Measurements from ENCODE around the gene CFD. TPM values are rescaled to one million over a fixed set of nuclear protein-coding genes. Genes with fewer than 3 reads are reported as not detected.

The CFD gene
- total RNA-seq, 4 donors from 2014 or later, result 52.2 to 883 (median 129) TPM

DNA sequence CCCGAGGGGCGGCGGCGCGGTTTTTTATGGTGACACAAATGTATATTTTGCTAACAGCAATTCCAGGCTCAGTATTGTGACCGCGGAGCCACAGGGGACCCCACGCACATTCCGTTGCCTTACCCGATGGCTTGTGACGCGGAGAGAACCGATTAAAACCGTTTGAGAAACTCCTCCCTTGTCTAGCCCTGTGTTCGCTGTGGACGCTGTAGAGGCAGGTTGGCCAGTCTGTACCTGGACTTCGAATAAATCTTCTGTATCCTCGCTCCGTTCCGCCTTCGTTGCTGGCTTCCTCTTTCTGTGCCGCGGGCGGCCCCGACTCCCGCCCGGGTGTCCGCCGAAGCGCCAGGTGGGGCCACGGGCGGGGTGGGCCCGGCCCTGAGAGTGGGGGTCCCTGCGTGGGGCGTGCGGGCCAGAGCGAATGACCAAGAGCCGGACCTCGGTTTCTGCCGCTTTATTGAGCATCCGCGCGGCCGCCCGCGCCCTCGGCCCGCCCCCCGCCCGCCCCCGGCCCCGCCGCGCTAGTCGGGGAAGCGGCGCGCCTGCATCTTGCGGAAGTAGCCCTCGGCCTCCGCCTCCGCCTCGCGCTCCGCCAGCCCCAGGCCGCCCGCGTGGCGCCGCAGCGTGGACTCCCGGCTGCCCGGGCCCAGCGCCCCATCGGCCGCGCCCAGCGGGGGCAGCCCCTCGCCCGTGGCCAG, 47.3 kb upstream of the CFD start:
- Histone ChIP-seq H3K36me3 (peaks cover 33 to 69% (median 51%) of the 10 kb centered on the region in 3 donors), H3K27ac (no peak overlapping the region), H3K4me3 (no peak overlapping the region), H3K4me1 (peaks cover 0 to 1% (median 0%) of the 10 kb centered on the region in 3 donors), H3K9me3 (no peaks in the 10 kb centered on the region), H3K27me3 (no peaks in the 10 kb centered on the region)
- no peak for TF ChIP-seq POLR2A (IDR thresholded peaks at IDR 0.05)
- TF ChIP-seq, protein P1, sequence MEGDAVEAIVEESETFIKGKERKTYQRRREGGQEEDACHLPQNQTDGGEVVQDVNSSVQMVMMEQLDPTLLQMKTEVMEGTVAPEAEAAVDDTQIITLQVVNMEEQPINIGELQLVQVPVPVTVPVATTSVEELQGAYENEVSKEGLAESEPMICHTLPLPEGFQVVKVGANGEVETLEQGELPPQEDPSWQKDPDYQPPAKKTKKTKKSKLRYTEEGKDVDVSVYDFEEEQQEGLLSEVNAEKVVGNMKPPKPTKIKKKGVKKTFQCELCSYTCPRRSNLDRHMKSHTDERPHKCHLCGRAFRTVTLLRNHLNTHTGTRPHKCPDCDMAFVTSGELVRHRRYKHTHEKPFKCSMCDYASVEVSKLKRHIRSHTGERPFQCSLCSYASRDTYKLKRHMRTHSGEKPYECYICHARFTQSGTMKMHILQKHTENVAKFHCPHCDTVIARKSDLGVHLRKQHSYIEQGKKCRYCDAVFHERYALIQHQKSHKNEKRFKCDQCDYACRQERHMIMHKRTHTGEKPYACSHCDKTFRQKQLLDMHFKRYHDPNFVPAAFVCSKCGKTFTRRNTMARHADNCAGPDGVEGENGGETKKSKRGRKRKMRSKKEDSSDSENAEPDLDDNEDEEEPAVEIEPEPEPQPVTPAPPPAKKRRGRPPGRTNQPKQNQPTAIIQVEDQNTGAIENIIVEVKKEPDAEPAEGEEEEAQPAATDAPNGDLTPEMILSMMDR (IDR thresholded peaks at IDR 0.05), result no peak
- no peak for DNase-seq
- intact Hi-C loops (cut with DNase I), result no loop called here
- WGBS, 2 donors, result 83 to 87% methylated on average over 15 to 17 of the region's 80 CpGs

DNA sequence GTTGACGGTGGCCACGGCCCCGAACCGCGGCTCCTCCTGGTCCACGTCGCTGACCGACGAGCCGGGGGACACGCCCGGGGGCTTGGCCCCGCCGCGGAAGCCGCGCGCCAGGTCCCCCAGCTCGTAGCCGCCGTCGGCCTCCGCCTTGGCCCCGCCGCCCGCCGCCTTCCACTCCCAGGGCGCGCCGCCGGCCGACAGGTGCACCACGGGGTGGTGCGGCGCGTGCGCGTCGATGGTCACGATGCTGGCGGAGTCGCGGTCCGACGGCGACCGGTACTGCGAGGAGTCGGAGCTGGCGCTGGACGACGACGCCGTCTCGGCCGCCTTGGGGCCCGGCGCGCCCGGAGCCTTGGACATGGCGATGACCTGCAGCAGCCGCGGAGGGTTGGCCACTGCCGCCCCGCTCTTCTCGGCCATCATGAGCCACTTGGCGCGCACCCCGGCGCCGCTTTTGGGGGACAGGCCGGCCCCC, 46.7 kb upstream of the CFD start:
- TF ChIP-seq, protein P1 (IDR thresholded peaks at IDR 0.05), result no peak
- TF ChIP-seq POLR2A (IDR thresholded peaks at IDR 0.05), result no peak
- 95% methylated on average over 20 of the region's 72 CpGs; no CpG with 5 or more reads in 1 of the 2 donors for WGBS, 2 donors
- Histone ChIP-seq H3K27me3 (no peaks in the 10 kb centered on the region), H3K4me3 (no peak overlapping the region), H3K4me1 (no peaks in the 10 kb centered on the region), H3K9me3 (no peaks in the 10 kb centered on the region), H3K36me3 (peaks cover 32 to 63% (median 45%) of the 10 kb centered on the region in 3 donors), H3K27ac (no peak overlapping the region)
- intact Hi-C loops (cut with DNase I), result no loop called here
- DNase-seq, result no peak

DNA sequence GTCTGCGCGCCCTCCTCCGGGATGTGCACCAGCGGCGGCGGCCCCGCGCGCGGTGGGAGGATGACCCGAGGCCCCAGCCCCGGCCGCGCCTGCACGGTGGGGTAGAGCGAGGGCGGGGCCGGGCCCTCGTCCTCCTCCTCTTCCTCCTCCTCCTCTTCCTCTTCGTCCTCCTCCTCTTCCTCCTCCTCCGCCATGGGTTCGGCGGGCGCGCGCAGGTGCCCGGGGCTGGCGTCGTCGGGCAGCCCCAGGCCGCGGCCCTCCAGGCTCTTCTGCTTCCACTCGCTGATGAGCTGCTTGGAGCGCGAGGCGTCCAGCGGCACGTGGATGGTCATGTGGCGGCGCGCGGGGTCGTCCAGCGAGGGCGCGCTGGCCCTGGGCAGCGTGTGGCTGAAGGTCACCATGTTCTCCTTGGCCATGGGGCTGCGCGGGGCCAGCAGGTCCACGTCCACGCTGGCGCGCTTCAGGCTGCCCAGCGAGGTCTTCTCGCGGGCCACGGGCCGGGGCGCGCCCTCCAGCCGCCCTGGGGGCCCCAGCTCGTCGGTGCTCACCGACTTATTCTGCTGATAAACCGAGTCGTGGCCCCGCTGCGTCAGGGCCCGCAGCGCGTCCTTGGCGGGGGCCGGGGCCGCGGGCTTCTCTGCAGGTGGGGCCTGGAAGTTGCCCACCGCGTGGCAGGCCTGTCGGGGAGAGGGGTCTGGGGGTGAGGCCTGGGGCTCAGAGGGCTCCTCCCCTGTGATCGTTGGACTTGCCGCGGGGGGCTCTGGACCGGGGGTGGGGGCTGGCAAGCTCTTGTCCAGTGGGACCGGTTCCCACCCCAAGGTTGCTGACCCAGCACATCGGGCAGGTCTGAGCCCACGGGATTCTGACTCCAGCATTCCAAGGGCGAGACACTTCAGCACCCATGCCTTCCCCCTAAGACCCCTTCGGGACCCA, 46.0 kb upstream of the CFD start:
- Histone ChIP-seq H3K27me3 (no peaks in the 10 kb centered on the region), H3K36me3 (peaks cover 26 to 56% (median 38%) of the 10 kb centered on the region in 3 donors), H3K4me3 (no peak overlapping the region), H3K4me1 (no peaks in the 10 kb centered on the region), H3K27ac (no peak overlapping the region), H3K9me3 (no peaks in the 10 kb centered on the region)
- 68 to 91% methylated on average over 5 to 27 of the region's 87 CpGs for WGBS, 2 donors
- TF ChIP-seq POLR2A (IDR thresholded peaks at IDR 0.05), result no peak
- TF ChIP-seq, protein P1 (IDR thresholded peaks at IDR 0.05), result no peak
- intact Hi-C loops (cut with DNase I), result no loop called here
- DNase-seq, result no peak

DNA sequence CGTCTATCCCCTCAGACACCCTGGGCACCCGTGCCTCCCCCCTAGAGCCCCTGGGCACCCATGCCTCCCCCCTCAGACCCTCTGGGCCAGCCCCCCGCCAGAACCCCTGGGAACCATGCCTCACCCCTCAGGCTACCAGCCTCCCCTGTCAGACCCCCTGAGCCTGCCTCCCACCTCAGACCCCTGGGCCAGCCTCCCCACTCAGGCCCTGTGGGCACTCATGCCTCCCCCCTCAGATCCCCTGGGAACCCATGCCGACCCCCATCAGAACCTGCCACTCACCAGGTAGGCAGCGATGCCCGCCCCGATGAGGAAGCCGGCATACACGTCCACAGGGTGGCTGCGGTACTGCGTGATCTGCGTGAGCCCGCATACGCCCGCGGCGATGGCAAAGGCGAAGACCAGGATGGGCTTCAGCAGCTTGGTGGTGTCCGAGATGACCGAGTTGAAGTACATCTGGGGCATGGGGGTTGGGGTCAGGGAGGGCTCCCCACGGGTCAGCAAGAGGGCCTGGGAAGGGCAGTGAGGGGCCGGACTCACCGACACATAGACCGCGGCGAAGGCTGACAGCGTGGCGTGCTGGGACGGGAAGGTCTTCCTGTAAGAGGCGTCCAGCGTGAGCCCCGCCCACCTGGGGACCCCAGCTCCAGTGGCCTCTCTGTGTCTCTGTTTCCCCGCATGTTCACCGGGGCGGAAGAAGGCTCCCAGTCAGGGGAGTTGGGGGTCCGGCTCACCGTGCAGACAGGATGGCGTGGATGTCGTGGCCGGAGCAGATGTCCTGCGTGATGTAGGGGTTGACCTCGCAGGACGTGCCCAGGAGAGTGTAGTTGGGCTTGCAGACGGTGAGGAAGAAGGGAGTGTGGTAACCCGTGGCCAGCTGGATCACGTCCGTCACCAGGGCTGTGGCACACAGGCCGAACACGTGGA, 45.0 kb upstream of the CFD start:
- Histone ChIP-seq H3K4me3 (no peak overlapping the region), H3K27me3 (no peaks in the 10 kb centered on the region), H3K27ac (no peak overlapping the region), H3K9me3 (no peaks in the 10 kb centered on the region), H3K36me3 (peaks cover 17 to 47% (median 29%) of the 10 kb centered on the region in 3 donors), H3K4me1 (no peaks in the 10 kb centered on the region)
- DNase-seq, result no peak
- 88 to 91% methylated on average over 3 to 25 of the region's 49 CpGs for WGBS, 2 donors
- no peak for TF ChIP-seq POLR2A (IDR thresholded peaks at IDR 0.05)
- TF ChIP-seq, protein P1 (IDR thresholded peaks at IDR 0.05), result no peak
- intact Hi-C loops (cut with DNase I), result no loop called here

All from esophagus squamous epithelium (tissue), 5 donors.